Airway epithelial cell (primary cell): Measurements from ENCODE around the gene KCNMB4. TPM values are rescaled to one million over a fixed set of nuclear protein-coding genes. Genes with fewer than 3 reads are reported as not detected.

Experiments
- total RNA-seq: library from RNA; depleted of rRNA; stranded (reverse); fragments of >200 nt; gene quantifications from 2 replicates; pipeline ENCODE4 v1.2.3, GENCODE V29; 2015

Gene KCNMB4
- total RNA-seq = 0.33 and 2.0 TPM in 2 replicates

GRCh38 chr12:70365648-70366518 lies at the start of gene KCNMB4:
KCNMB4 (plus strand) TSS chr12:70366290; CDS start chr12:70366735, 445 bp downstream.

Other genes starting within 250 kb of the KCNMB4 start
- gene CNOT2, start 122.9 kb upstream of the KCNMB4 start, total RNA-seq = 61.6 and 62.4 TPM in 2 replicates